Fibroblast of lung (primary cell): ENCODE measurements around the gene SALL3.

ENCODE experiments used
- EZH2 ChIP-seq: IDR thresholded peaks from 2 replicates; pipeline ENCODE4 v1.5.1; 2012; ENCODE audit warnings: low read length, control low read depth, mild to moderate bottlenecking; ENCODE audit errors: missing control alignments
- TF ChIP-seq, protein P1 (sequence below), 2 donors: IDR thresholded peaks in 1 of 2; conservative IDR thresholded peaks in 1 of 2; 1 replicate in 1 of 2; 2 replicates in 1 of 2; pipeline ENCODE4 v1.5.1; 2011 to 2012; ENCODE audit warnings: low read length in 2 of 2, control low read depth in 1 of 2, inconsistent platforms in 1 of 2, low read depth in 1 of 2, mild to moderate bottlenecking in 1 of 2

DNA sequence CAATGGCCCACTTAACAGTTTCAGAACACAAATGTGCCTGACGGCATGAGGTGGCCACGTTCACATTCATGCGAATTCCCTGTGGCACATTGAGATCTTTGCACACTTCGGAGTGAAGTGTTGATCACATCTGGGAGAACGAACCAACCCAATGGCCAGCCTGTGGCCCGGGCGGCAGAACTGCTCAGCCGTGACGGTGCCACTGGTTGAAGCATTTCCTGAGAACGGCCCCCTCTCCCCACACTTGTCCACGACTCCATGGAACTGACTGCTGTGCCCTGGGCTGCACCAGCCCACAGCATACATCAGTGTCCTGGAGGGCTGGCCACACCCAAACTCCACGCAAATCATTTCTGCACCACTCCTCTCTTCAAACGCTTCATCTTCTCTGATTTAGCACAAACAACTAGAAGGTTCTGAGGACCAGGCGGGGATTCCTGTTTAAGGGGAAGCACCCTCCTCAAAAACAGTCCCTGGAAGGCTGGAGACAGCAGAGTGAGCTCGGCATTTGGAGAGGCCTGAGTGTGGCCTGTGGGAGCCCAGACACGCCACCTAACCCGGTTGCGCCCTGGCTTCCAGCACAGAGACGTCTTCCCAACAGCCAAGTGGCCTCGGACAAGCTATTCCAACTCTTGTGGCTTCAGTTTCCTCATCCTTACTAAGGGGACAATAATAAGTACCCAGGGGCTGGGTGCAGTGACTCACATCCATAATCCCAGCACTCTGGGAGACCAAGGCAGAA is 9.9 kb upstream of the SALL3 start:
- TF ChIP-seq, protein P1, sequence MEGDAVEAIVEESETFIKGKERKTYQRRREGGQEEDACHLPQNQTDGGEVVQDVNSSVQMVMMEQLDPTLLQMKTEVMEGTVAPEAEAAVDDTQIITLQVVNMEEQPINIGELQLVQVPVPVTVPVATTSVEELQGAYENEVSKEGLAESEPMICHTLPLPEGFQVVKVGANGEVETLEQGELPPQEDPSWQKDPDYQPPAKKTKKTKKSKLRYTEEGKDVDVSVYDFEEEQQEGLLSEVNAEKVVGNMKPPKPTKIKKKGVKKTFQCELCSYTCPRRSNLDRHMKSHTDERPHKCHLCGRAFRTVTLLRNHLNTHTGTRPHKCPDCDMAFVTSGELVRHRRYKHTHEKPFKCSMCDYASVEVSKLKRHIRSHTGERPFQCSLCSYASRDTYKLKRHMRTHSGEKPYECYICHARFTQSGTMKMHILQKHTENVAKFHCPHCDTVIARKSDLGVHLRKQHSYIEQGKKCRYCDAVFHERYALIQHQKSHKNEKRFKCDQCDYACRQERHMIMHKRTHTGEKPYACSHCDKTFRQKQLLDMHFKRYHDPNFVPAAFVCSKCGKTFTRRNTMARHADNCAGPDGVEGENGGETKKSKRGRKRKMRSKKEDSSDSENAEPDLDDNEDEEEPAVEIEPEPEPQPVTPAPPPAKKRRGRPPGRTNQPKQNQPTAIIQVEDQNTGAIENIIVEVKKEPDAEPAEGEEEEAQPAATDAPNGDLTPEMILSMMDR (conservative IDR thresholded peaks at IDR 0.05 in 1 of 2, IDR thresholded peaks at IDR 0.05 in 1 of 2; ENCODE audit: low read depth in 1 of 2, low read length in 2 of 2) = no peak
- TF ChIP-seq EZH2 = no peak
